GM12878 (cell line): ENCODE results near the gene HTR4.

Experiments
- CREB1 ChIP-seq: IDR thresholded peaks from 2 replicates; pipeline ENCODE4 v1.6.1; 2012; ENCODE audit warnings: low read depth, mild to moderate bottlenecking, inconsistent platforms
- EZH2 ChIP-seq: IDR thresholded peaks from 2 replicates; pipeline ENCODE4 v1.6.1; 2012; ENCODE audit warnings: low read depth, mild to moderate bottlenecking, control low read depth, inconsistent platforms, low read length, borderline replicate concordance; ENCODE audit not compliant: control insufficient read depth
- FOXM1 ChIP-seq: IDR thresholded peaks from 2 replicates; pipeline ENCODE4 v1.6.1; 2012; ENCODE audit warnings: low read depth, mild to moderate bottlenecking, inconsistent platforms, low read length, moderate library complexity
- KDM1A ChIP-seq: fragments of 200-600 bp; sonication (generic); IDR thresholded peaks from 2 replicates; pipeline ENCODE4 v1.6.1; 2016; ENCODE audit warnings: borderline replicate concordance
- POLR2A ChIP-seq: IDR thresholded peaks from 2 replicates; pipeline ENCODE4 v1.6.1; 2011; ENCODE audit warnings: low read depth, mild to moderate bottlenecking, low read length
- YY1 ChIP-seq: IDR thresholded peaks from 2 replicates; pipeline ENCODE4 v1.6.1; 2011; ENCODE audit warnings: low read depth, mild to moderate bottlenecking, low read length
- TF ChIP-seq, protein P1 (sequence below), 3 experiments: IDR thresholded peaks in 2 of 3; conservative IDR thresholded peaks in 1 of 3; 2 replicates each; pipeline ENCODE4 v1.5.1; 2011; ENCODE audit warnings: low read depth in 3 of 3, low read length in 3 of 3, mild to moderate bottlenecking in 3 of 3, control low read depth in 2 of 3, moderate library complexity in 2 of 3, inconsistent platforms in 1 of 3, mixed read lengths in 1 of 3; ENCODE audit not compliant: control insufficient read depth in 2 of 3, insufficient read depth in 1 of 3; ENCODE audit errors: extremely low read depth in 1 of 3
- TF ChIP-seq, protein P2 (sequence below): IDR thresholded peaks from 2 replicates; pipeline ENCODE4 v1.6.1; 2012; ENCODE audit warnings: mild to moderate bottlenecking, low read depth, low read length

DNA sequence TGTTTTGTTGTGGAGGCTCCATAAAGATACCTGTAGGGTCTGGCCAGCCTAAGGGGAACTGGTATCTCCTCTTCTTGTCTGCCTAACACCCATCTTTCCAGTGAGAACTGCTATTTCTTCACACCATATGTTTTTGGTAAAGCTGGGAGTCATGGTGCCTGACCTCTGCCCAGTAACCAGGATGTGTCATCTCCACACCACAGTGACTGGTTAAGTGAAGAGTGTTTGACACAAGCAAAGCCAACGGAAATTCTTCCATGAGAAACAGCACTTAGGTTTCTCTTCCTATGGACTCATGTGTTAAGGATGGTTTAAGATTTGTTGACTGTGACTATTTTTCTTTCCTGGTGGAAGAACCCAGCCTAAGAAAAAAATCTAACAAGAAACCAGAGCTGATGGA is 111.5 kb downstream of the HTR4 start:
- TF ChIP-seq CREB1 (no peak), FOXM1 (no peak), YY1 (no peak), EZH2 (no peak), KDM1A (no peak), POLR2A (no peak)
- TF ChIP-seq, protein P1, sequence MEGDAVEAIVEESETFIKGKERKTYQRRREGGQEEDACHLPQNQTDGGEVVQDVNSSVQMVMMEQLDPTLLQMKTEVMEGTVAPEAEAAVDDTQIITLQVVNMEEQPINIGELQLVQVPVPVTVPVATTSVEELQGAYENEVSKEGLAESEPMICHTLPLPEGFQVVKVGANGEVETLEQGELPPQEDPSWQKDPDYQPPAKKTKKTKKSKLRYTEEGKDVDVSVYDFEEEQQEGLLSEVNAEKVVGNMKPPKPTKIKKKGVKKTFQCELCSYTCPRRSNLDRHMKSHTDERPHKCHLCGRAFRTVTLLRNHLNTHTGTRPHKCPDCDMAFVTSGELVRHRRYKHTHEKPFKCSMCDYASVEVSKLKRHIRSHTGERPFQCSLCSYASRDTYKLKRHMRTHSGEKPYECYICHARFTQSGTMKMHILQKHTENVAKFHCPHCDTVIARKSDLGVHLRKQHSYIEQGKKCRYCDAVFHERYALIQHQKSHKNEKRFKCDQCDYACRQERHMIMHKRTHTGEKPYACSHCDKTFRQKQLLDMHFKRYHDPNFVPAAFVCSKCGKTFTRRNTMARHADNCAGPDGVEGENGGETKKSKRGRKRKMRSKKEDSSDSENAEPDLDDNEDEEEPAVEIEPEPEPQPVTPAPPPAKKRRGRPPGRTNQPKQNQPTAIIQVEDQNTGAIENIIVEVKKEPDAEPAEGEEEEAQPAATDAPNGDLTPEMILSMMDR (IDR thresholded peaks at IDR 0.05 in 2 of 3, conservative IDR thresholded peaks at IDR 0.05 in 1 of 3; ENCODE audit: control insufficient read depth in 2 of 3, extremely low read depth in 1 of 3, insufficient read depth in 1 of 3, low read depth in 3 of 3, low read length in 3 of 3), result no peak
- TF ChIP-seq, protein P2, sequence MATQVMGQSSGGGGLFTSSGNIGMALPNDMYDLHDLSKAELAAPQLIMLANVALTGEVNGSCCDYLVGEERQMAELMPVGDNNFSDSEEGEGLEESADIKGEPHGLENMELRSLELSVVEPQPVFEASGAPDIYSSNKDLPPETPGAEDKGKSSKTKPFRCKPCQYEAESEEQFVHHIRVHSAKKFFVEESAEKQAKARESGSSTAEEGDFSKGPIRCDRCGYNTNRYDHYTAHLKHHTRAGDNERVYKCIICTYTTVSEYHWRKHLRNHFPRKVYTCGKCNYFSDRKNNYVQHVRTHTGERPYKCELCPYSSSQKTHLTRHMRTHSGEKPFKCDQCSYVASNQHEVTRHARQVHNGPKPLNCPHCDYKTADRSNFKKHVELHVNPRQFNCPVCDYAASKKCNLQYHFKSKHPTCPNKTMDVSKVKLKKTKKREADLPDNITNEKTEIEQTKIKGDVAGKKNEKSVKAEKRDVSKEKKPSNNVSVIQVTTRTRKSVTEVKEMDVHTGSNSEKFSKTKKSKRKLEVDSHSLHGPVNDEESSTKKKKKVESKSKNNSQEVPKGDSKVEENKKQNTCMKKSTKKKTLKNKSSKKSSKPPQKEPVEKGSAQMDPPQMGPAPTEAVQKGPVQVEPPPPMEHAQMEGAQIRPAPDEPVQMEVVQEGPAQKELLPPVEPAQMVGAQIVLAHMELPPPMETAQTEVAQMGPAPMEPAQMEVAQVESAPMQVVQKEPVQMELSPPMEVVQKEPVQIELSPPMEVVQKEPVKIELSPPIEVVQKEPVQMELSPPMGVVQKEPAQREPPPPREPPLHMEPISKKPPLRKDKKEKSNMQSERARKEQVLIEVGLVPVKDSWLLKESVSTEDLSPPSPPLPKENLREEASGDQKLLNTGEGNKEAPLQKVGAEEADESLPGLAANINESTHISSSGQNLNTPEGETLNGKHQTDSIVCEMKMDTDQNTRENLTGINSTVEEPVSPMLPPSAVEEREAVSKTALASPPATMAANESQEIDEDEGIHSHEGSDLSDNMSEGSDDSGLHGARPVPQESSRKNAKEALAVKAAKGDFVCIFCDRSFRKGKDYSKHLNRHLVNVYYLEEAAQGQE, result no peak
